Mononuclear cell (primary cell): ENCODE measurements around the gene SLC29A3. TPM values are rescaled to one million over a fixed set of nuclear protein-coding genes. Genes with fewer than 3 reads are reported as not detected.

Experiments
- H3K27me3 ChIP-seq: 2 replicates; pipeline ENCODE4 v1.6.0; 2011; ENCODE audit warnings: low read length, control low read depth; ENCODE audit not compliant: insufficient read depth
- H3K4me1 ChIP-seq: 2 replicates; pipeline ENCODE4 v1.5.1; 2011; ENCODE audit warnings: mild to moderate bottlenecking, low read length, control low read depth; ENCODE audit not compliant: insufficient read depth
- H3K4me3 ChIP-seq: 2 replicates; pipeline ENCODE4 v1.5.1; 2011; ENCODE audit warnings: mild to moderate bottlenecking, low read length, moderate library complexity
- H3K9me3 ChIP-seq: 2 replicates; pipeline ENCODE4 v1.5.1; 2011; ENCODE audit warnings: low read depth, mild to moderate bottlenecking, control low read depth, low read length
- total RNA-seq: library from RNA; depleted of rRNA; stranded (reverse); fragments of >200 nt; gene quantifications from one replicate; pipeline ENCODE4 v1.2.3, GENCODE V29; 2012

SLC29A3 gene
- total RNA-seq, 1 donor: 2.6 TPM

- Histone ChIP-seq H3K9me3 (no peaks in the 10 kb centered on the region), H3K27me3 (no peaks in the 10 kb centered on the region), H3K4me1 (peaks cover 12% of the 10 kb centered on the region), H3K4me3 (no peak overlapping the region)
Measured at GRCh38 chr10:71303569-71303907, 15.5 kb upstream of the SLC29A3 start.

DNA sequence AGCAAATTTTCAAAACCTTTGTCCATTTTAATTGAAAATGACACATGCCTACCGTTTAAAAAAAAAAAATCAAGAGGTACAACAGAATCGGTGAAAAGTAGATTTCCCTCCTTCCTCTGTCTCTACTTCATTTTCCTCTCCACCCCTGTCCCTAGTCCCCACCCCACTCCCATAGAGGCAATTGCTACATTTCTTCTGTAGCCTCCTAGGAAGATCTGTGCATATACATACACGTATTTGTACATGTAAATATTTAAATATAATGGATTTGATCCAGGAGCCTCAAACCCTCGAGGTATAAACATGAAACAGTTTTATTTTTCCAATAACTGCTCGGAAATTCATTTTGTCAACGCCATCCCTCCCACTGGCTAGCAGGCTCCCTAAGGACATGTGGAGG, 14.1 kb upstream of the SLC29A3 start:
- H3K27me3 ChIP-seq: no peaks in the 10 kb centered on the region
- no peaks in the 10 kb centered on the region for H3K4me1 ChIP-seq
- H3K4me3 ChIP-seq: no peak overlapping the region
- H3K9me3 ChIP-seq: no peaks in the 10 kb centered on the region

DNA sequence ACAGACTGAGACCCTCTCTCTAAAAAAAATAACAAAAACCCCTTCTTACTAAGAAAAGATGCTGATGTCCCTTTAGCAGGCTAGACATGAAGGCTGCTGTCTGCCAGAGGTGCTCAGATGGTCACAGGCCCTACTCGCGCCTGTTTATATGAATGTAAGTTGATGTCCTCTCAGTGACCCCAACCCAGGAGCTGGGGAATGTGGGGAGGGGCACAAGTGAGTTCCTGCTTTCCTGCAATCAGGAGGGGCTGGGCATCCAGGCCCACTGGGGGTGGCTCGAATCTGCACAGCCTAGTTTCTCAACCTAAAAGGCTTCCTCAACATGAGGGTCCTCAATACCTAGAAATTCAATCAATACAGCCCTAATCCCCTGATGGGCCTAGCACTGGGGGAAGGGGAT, 12.1 kb upstream of the SLC29A3 start:
- no peaks in the 10 kb centered on the region for H3K27me3 ChIP-seq
- H3K4me3 ChIP-seq: no peak overlapping the region
- no peaks in the 10 kb centered on the region for H3K9me3 ChIP-seq
- no peaks in the 10 kb centered on the region for H3K4me1 ChIP-seq

GRCh38 chr10:71307469-71308085, 11.5 kb upstream of the SLC29A3 start:
- H3K9me3 ChIP-seq: no peaks in the 10 kb centered on the region

GRCh38 chr10:71308244-71308643, 10.8 kb upstream of the SLC29A3 start:
- no peak overlapping the region for H3K4me3 ChIP-seq
- no peaks in the 10 kb centered on the region for H3K9me3 ChIP-seq
- no peaks in the 10 kb centered on the region for H3K27me3 ChIP-seq
- no peaks in the 10 kb centered on the region for H3K4me1 ChIP-seq

More at GRCh38 chr10:71307469-71308085, 11.5 kb upstream of the SLC29A3 start:
- Histone ChIP-seq H3K27me3 (no peaks in the 10 kb centered on the region), H3K4me3 (no peak overlapping the region), H3K4me1 (no peaks in the 10 kb centered on the region)

DNA sequence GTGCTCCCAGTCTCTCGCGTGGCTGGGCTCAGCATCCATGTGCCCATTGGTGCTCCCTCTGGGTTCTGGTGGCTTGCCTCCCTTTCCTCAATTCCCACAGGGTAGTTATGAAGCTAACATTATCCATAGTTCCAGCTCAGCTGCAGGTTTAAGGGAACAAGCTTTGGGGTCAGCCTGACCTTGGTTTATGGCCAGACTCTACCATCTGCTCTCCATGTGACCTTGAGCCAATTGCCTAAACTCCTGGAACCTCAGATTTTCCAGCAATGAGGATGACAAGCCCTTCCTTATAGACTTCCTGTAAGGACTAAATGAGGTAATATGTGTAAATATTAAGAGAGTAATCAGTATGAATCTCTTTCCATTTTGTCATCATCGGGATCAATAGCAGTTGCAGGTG, 10.1 kb upstream of the SLC29A3 start:
- H3K4me3 ChIP-seq: no peak overlapping the region
- H3K4me1 ChIP-seq: no peaks in the 10 kb centered on the region
- no peaks in the 10 kb centered on the region for H3K27me3 ChIP-seq
- no peaks in the 10 kb centered on the region for H3K9me3 ChIP-seq

DNA sequence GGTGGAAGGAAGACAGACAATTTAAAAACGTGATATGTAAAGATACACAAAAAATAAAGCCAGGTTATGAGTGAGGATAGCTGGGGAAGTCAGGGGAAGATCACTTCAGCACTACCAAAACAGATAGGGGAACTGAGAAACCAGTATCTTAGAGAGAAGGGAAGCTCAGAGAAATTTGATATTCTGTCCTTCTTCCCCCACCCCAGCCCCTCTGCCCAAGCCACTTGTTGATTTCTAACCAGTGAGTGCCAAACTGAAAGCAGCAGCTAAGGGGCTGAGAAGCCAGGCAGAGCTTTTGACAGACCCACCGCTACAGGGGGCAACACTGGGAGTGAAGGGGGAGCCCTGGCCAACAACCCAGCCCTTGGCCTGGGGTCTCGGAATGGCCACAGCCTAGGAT, 9.1 kb upstream of the SLC29A3 start:
- Histone ChIP-seq H3K4me3 (no peak overlapping the region), H3K27me3 (no peaks in the 10 kb centered on the region), H3K9me3 (no peaks in the 10 kb centered on the region), H3K4me1 (no peaks in the 10 kb centered on the region)

- H3K27me3 ChIP-seq: no peaks in the 10 kb centered on the region
- peaks cover 18% of the 10 kb centered on the region for H3K4me1 ChIP-seq
- H3K9me3 ChIP-seq: no peaks in the 10 kb centered on the region
- no peak overlapping the region for H3K4me3 ChIP-seq
Measured at GRCh38 chr10:71312220-71312619, 6.8 kb upstream of the SLC29A3 start.

DNA sequence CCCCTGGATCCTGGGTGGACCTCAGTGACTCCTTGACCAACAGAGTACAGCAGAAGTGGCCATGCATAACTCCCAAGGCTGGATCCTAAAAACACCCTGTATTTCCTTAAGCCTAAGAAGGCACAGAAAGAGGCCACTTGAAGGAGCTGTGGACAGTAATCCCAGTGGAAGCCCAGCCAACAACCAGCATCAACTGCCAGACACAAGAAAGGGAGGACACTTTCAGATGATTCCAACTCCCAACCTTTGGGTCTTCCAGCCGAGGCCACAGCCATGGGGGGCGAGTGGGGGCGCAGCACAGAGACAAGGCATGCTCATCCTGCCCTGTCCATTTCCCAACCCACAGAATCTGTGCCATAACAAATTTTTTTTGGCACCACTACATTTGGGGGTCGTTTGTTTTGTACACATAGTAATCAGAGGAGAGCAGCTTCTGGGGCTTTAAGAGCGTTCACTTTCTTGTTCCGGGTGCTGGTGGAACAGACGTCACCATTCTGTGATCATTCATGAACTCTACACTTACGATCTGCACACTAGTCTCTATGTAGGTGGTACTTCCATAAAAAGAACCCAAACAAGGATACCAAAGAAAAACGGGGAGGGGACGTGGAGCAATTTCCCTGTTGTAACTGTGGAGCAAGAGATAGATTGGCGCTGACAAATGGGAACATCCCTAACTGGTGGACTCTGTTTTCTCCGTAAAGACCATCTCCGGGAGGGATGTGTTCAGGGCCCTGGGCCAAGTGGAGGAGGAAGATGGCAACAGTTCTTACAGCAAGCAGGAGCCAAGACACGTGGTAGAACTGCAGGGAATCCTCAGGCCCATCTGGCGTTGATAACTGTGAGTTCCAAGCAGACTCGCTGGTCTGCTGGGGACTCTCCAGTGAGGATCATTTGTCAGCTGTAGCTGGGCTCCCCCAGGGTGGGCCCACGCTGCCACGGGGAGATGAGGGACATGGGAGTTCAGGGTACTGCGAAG, 6.0 kb upstream of the SLC29A3 start:
- peaks cover 19% of the 10 kb centered on the region for H3K4me1 ChIP-seq
- H3K4me3 ChIP-seq: no peak overlapping the region
- no peaks in the 10 kb centered on the region for H3K9me3 ChIP-seq
- H3K27me3 ChIP-seq: no peaks in the 10 kb centered on the region

DNA sequence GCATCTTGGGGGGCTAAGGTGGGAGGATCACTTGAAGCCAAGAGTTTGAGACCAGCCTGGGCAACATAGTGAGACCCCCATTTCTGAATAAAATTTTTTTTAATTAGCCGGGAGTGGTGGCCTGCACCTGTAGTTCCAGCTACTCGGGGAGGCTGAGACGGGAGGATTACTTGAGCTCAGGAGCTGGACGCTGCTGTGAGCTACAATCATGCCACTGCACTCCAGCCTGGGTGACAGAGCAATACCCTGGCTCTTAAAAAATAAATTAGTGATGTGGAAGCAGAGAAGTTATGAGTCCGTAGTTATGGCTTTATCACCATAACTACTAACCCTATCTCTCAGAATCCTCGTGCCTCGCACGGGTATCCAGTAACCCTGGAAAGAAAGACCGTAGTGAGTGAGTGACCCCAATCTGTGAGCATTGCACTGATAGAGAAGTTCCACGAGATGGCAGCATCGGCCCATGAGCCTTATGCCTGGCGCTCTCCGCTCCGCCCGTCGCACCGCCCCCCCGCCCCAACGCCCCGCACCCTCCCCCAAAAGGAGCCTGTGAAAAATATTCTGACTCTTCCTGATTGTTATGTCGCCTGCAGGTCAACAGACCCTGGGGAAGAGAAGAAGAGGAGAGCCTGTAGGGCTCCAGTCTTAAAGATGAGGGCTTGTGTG, 4.9 kb upstream of the SLC29A3 start:
- H3K9me3 ChIP-seq: no peaks in the 10 kb centered on the region
- H3K4me1 ChIP-seq: peaks cover 26% of the 10 kb centered on the region
- no peak overlapping the region for H3K4me3 ChIP-seq
- H3K27me3 ChIP-seq: no peaks in the 10 kb centered on the region

DNA sequence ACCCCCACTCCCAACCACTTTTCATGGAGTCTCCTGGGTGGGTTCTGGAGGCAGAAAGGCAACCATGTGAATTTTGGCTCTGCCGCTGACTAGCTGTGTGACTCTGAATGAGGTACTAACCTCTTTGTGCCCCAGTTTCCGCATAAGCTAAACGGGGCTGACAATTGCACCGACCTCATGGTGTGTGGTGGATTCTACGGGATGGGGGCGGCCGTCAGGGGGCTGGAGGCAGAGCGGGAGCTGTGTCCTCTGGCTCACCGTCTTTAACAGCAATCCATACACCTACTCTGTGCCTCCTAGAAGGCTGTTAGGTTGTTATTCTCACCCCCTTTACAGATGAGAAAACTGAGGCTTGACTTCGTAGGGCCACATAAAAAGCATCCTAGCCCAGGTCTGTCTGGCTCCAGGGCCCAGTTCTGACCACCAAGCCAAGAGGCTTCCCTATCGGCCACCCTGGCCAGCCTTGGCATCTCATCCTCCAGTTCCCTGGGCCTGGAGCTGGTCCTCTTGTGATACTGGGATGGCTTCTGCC, 4.3 kb upstream of the SLC29A3 start:
- Histone ChIP-seq H3K27me3 (no peaks in the 10 kb centered on the region), H3K9me3 (no peaks in the 10 kb centered on the region), H3K4me1 (peaks cover 30% of the 10 kb centered on the region), H3K4me3 (no peak overlapping the region)

DNA sequence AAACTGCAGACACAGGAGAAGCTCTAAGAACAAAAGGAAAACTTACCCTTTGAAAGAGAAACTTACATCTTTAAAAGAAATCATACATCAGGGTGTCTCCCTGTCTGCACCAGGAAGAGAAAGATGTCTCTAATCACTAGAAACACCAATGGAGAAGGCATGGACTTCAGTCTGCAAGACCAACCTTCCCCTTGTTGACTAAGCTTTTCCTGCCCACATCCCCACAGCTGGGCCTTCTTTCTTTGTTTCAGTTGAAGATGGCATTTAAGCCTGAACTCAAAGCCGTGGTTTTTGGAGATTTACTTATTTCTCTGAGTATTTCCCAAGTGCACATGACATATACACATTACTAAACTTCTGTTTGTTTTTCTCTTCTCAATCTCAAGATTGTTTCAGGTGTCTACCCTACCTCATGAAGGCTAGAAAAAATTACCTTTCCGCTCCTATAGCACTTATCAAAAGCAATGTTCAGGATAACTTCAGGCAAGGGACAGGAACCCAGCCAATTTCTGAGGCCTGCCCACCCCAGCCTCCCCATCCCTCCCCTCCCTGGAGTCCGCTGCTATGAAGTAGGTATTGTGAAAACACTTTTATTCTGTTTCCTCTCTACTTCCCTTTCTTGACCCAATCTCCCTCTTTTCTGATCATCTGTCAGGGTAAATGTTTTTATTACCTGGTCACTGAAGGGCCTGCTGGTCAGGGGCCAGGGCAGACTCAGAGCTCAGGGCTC, 2.8 kb upstream of the SLC29A3 start:
- H3K4me3 ChIP-seq: no peak overlapping the region
- H3K27me3 ChIP-seq: no peaks in the 10 kb centered on the region
- H3K9me3 ChIP-seq: no peaks in the 10 kb centered on the region
- H3K4me1 ChIP-seq: peaks cover 40% of the 10 kb centered on the region

DNA sequence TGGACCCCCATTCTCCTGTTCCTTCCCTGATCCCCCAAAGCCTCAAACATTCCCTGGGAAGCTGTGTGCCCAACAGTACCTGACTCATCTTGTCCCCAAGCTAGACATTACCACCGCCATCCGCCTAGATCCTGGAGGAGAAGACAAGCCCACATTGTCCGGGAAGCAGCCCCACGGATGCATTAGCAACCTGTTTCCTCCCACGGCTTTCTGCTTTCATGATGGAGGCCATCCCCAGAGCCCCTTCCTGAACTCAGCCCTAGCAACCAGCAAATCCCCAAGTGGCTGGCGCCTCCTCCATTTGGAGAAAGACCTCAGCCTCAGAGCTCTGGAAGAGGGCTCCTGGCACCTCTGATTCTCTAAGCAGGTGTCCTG, 2.3 kb upstream of the SLC29A3 start:
- H3K9me3 ChIP-seq: no peaks in the 10 kb centered on the region
- H3K27me3 ChIP-seq: no peaks in the 10 kb centered on the region
- no peak overlapping the region for H3K4me3 ChIP-seq
- H3K4me1 ChIP-seq: peaks cover 40% of the 10 kb centered on the region

DNA sequence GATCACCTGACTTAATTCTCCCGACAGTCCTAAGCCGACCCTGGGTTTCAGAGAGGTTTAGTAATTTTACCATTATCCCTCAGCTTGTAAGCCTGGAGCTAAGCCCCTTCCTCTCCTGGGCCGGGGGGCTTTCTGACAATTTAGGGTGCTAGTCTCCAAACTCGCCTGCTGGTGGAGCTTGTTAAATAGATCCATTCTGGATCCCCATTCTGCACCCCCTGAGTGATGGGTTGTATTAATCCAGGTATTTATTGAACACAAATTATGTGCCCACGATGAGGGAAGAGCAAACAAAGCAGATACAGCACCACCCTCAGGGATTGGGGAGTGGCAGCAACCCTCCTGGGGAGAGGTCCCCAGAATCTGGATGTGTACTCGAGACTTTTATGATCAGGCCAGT, 1.3 kb upstream of the SLC29A3 start:
- no peaks in the 10 kb centered on the region for H3K27me3 ChIP-seq
- H3K9me3 ChIP-seq: no peaks in the 10 kb centered on the region
- peaks cover 40% of the 10 kb centered on the region for H3K4me1 ChIP-seq
- no peak overlapping the region for H3K4me3 ChIP-seq
